Measurements from ENCODE around the gene PRLR. TPM values are rescaled to one million over a fixed set of nuclear protein-coding genes. Genes with fewer than 3 reads are reported as not detected.

The PRLR gene
- total RNA-seq, 4 donors from 2014 or later, result 9.1 to 69.5 (median 54.1) TPM

DNA sequence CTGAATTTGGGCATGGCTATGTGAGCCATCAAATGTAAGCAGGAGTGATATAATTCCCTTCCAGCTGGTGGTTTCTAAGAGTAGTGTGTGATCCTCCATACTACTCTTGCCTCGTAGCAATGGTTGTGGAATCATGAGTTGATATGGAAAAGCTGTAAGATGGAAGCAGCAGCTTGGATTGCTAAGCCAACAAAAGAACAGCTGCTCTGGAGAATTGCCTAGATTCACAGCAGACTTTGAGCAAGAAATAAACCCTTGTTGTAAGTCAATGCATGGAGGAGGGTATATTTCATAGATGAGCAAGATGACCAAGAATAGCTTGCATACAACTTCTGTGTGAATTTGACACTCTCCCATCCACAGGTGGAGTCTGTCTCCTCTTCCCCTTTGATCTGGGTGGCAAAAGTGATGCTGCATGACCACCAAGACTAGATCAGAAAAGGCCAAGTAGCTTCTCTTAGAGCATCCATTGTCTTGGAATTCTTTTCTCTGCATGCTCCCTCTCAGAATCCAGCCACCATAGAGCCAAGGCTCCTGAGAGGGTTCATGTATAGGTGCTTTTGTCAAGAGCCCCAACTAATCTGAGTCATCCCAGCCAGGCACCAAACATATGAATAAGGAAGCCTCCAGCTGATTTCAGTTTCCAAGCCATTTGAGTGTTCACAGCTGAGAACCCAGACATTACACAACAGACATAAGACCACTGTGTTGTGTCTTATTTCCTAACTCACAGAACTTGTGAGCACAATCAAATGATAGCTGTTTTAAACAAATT, 79.0 kb downstream of the PRLR start:
- Histone ChIP-seq H3K9me3 (no peaks in the 10 kb centered on the region), H3K4me3 (no peak overlapping the region), H3K4me1 (no peaks in the 10 kb centered on the region), H3K36me3 (no peaks in the 10 kb centered on the region), H3K27me3 (no peaks in the 10 kb centered on the region), H3K27ac (no peak overlapping the region)
- DNase-seq, result no peak
- TF ChIP-seq POLR2A (IDR thresholded peaks at IDR 0.05), result no peak
- TF ChIP-seq, protein P1, sequence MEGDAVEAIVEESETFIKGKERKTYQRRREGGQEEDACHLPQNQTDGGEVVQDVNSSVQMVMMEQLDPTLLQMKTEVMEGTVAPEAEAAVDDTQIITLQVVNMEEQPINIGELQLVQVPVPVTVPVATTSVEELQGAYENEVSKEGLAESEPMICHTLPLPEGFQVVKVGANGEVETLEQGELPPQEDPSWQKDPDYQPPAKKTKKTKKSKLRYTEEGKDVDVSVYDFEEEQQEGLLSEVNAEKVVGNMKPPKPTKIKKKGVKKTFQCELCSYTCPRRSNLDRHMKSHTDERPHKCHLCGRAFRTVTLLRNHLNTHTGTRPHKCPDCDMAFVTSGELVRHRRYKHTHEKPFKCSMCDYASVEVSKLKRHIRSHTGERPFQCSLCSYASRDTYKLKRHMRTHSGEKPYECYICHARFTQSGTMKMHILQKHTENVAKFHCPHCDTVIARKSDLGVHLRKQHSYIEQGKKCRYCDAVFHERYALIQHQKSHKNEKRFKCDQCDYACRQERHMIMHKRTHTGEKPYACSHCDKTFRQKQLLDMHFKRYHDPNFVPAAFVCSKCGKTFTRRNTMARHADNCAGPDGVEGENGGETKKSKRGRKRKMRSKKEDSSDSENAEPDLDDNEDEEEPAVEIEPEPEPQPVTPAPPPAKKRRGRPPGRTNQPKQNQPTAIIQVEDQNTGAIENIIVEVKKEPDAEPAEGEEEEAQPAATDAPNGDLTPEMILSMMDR (IDR thresholded peaks at IDR 0.05), result no peak

DNA sequence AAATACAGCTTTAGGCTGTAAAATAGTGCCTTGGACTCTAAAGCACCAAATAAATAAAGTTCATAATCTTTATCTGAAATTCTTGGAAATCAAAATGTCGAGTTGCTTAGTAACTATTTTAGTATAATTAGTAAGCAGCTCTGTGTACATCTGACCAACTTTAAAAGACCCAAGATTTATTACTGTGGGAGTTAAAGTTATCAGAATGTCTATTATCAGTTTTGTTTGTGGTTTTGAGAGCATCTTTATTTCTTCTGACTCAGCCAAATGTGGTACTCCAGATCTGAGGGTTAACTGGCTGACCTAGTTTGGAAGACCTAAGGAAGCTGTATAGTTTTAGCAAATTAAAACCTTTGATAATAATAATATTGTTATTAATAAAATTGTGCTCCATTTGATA, 81.2 kb downstream of the PRLR start:
- Histone ChIP-seq H3K4me1 (no peaks in the 10 kb centered on the region), H3K4me3 (no peak overlapping the region), H3K27me3 (no peaks in the 10 kb centered on the region), H3K36me3 (no peaks in the 10 kb centered on the region), H3K9me3 (no peaks in the 10 kb centered on the region), H3K27ac (no peak overlapping the region)
- TF ChIP-seq, protein P1 (IDR thresholded peaks at IDR 0.05), result no peak
- no peak for TF ChIP-seq POLR2A (IDR thresholded peaks at IDR 0.05)
- DNase-seq, result no peak

DNA sequence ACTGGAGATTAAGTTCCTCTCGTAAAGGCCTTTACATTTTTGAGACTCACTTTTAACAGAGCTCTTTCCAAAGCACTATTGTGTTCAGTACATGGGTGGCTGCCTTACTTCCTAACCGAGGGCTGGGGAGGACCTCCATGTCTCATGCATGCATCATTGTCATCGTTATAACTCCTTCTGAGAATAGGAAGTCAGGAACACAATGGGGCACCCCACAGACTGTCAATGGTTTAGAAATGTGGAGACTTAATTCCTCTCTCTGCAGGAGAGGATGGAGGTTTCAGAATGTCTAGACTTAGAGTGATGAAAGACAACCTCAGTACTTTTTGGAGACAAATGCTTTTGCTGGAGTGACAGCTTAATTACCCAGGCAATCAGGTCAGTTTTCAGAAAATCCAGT, 83.9 kb downstream of the PRLR start:
- Histone ChIP-seq H3K9me3 (no peaks in the 10 kb centered on the region), H3K4me1 (no peaks in the 10 kb centered on the region), H3K36me3 (no peaks in the 10 kb centered on the region), H3K27ac (no peak overlapping the region), H3K4me3 (no peak overlapping the region), H3K27me3 (no peaks in the 10 kb centered on the region)
- DNase-seq, result no peak
- TF ChIP-seq, protein P1 (IDR thresholded peaks at IDR 0.05), result no peak
- TF ChIP-seq POLR2A (IDR thresholded peaks at IDR 0.05), result no peak

DNA sequence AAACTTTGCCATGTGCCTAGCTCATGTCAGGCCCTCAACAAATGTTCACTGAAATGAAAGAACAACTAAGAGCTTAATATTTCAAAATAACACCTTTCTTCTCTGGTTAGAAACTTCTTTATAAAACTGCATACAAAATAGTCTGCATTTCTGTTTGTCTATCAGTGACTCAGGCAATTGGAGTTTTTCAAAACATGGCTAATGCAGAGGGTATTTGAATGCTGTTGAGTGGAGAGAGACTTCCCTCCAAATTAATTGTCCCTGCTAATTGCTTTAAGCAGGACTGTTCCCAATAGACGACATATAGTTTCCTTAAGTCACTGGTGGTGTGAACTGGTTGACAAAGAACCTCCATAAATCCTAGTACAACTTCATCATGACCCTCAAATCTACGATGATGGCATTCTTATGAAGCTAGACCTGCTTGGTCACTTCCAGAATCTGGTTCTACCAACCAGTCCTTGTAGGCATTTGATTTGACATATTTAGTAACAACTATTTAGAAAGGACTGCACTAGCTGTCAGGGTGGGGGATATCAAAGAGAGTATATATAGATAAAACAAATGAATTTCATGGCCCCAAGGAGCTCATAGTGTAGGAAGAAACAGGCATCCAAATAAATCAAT, 84.5 kb downstream of the PRLR start:
- no peak overlapping the region for H3K27ac ChIP-seq
- no peaks in the 10 kb centered on the region for H3K9me3 ChIP-seq
- H3K27me3 ChIP-seq, result no peaks in the 10 kb centered on the region
- TF ChIP-seq POLR2A (IDR thresholded peaks at IDR 0.05), result no peak
- TF ChIP-seq, protein P1 (IDR thresholded peaks at IDR 0.05), result no peak
- no peaks in the 10 kb centered on the region for H3K4me1 ChIP-seq
- no peaks in the 10 kb centered on the region for H3K36me3 ChIP-seq
- no peak overlapping the region for H3K4me3 ChIP-seq
- DNase-seq, result no peak

DNA sequence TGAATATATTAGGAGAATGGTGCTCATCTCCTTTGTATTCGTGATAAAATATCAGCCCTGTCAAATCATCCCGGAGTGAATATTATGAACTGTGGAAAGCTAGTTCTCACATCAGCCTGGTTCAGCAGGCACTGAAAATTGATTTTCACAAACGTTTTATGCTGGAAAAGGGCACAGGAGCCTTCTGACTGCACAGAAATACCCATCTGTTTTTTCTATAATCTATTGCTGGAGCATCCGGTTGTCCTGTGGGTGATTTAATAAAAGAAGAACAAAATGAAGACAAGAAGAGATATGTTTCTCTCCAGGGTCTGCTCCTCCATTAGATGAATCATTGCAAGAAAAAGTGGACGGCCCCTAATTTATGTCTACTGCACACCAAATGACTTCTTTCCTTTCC, 85.3 kb downstream of the PRLR start:
- H3K36me3 ChIP-seq, result no peaks in the 10 kb centered on the region
- no peak overlapping the region for H3K4me3 ChIP-seq
- H3K27ac ChIP-seq, result no peak overlapping the region
- TF ChIP-seq, protein P1 (IDR thresholded peaks at IDR 0.05), result no peak
- TF ChIP-seq POLR2A (IDR thresholded peaks at IDR 0.05), result no peak
- H3K9me3 ChIP-seq, result no peaks in the 10 kb centered on the region
- no peak for DNase-seq
- H3K4me1 ChIP-seq, result no peaks in the 10 kb centered on the region
- no peaks in the 10 kb centered on the region for H3K27me3 ChIP-seq

Measured in Peyer's patch (tissue), 4 donors.